Left lobe of liver (tissue), 2 donors: ENCODE measurements around the gene KCNIP1. TPM values are rescaled to one million over a fixed set of nuclear protein-coding genes. Genes with fewer than 3 reads are reported as not detected.

ENCODE experiments used
- ATAC-seq: fragments of 200-7000 bp; cut with Tn5 transposase; one replicate; pipeline ENCODE4 v1.9.1; 2020; ENCODE audit warnings: mild to moderate bottlenecking, moderate library complexity
- DNase-seq: peaks from one replicate; pipeline ENCODE4 v3.0.0-alpha.2; 2020; ENCODE audit warnings: low spot score
- total RNA-seq: library from RNA; stranded (reverse); gene quantifications from one replicate; pipeline ENCODE4 v1.2.1, GENCODE V29; 2021
- donor health status: DM: no; HTN: no; CAD: no; lungs with moderate emphysema.
- donor health status: DM: no; HTN: yes; CAD: no.

Gene KCNIP1
- total RNA-seq, 1 donor from 2014 or later = not detected

GRCh38 chr5:170482511-170482910, 21.3 kb upstream of the KCNIP1 start:
- ATAC-seq (no peak), DNase-seq (no peak)

GRCh38 chr5:170483701-170484458, 19.9 kb upstream of the KCNIP1 start:
- no peak for ATAC-seq
- no peak for DNase-seq

- ATAC-seq (no peak), DNase-seq (no peak)
These were observed 19.4 kb upstream of the KCNIP1 start for GRCh38 chr5:170484459-170484831.

- DNase-seq (no peak), ATAC-seq (no peak)
These were observed 18.8 kb upstream of the KCNIP1 start for GRCh38 chr5:170484847-170485615.

- ATAC-seq (no peak), DNase-seq (no peak)
These were observed 18.3 kb upstream of the KCNIP1 start for GRCh38 chr5:170485616-170485911.

- ATAC-seq (no peak), DNase-seq (no peak)
These were observed 17.4 kb upstream of the KCNIP1 start for GRCh38 chr5:170486371-170486770.

- ATAC-seq = no peak
These were observed 15.2 kb upstream of the KCNIP1 start for GRCh38 chr5:170488570-170488969.

GRCh38 chr5:170489199-170489598, 14.6 kb upstream of the KCNIP1 start:
- DNase-seq (no peak), ATAC-seq (no peak)

More at GRCh38 chr5:170488570-170488969, 15.2 kb upstream of the KCNIP1 start:
- DNase-seq = no peak

GRCh38 chr5:170490381-170490780, 13.4 kb upstream of the KCNIP1 start:
- no peak for ATAC-seq
- DNase-seq = no peak

GRCh38 chr5:170491479-170491878, 12.3 kb upstream of the KCNIP1 start:
- ATAC-seq (peak; percentile 46), DNase-seq (no peak)

- no peak for DNase-seq
- no peak for ATAC-seq
These were observed 10.6 kb upstream of the KCNIP1 start for GRCh38 chr5:170493028-170493820.

- ATAC-seq = no peak
These were observed 9.8 kb upstream of the KCNIP1 start for GRCh38 chr5:170494041-170494440.

GRCh38 chr5:170495825-170496661, 7.8 kb upstream of the KCNIP1 start:
- DNase-seq (no peak), ATAC-seq (no peak)

More at GRCh38 chr5:170494041-170494440, 9.8 kb upstream of the KCNIP1 start:
- no peak for DNase-seq

- ATAC-seq (no peak), DNase-seq (no peak)
These were observed 7.2 kb upstream of the KCNIP1 start for GRCh38 chr5:170496662-170497028.

- DNase-seq (no peak), ATAC-seq (no peak)
These were observed 6.3 kb upstream of the KCNIP1 start for GRCh38 chr5:170497311-170498038.

- ATAC-seq (no peak), DNase-seq (no peak)
These were observed 4.9 kb upstream of the KCNIP1 start for GRCh38 chr5:170498811-170499351.

GRCh38 chr5:170499621-170500020, 4.2 kb upstream of the KCNIP1 start:
- ATAC-seq (no peak), DNase-seq (no peak)

- no peak for DNase-seq
- no peak for ATAC-seq
These were observed 2.5 kb upstream of the KCNIP1 start for GRCh38 chr5:170501361-170501760.

- ATAC-seq = no peak
- DNase-seq = no peak
These were observed 1.9 kb upstream of the KCNIP1 start for GRCh38 chr5:170501931-170502330.
